Panc1 (cell line): Measurements from ENCODE around the gene PLA1A. TPM values are rescaled to one million over a fixed set of nuclear protein-coding genes. Genes with fewer than 3 reads are reported as not detected.

Source experiments
- ATAC-seq: fragments of 200-7000 bp; cut with Tn5 transposase; 2 replicates; pipeline ENCODE4 v1.9.1; 2020; ENCODE audit warnings: mild to moderate bottlenecking, moderate library complexity
- BruUV-seq: library from RNA; stranded (reverse); fragments of 400-500 nt; replicated peaks from 2 replicates; lab custom pipeline; 2021; lab: Mats Ljungman, UMichigan
- CTCF ChIA-PET: fragments of 300-600 bp; sonication (Branson Sonifier 250); formaldehyde crosslinking; loops from one replicate; lab custom pipeline; 2022; ENCODE audit warnings: antibody characterized with exemption; lab: Charles Lee
- POLR2A ChIA-PET: fragments of 300-600 bp; sonication (Branson Sonifier 250); formaldehyde crosslinking; loops from one replicate; lab custom pipeline; 2022; ENCODE audit warnings: antibody characterized with exemption; lab: Charles Lee
- DNase-seq: peaks from one replicate; pipeline ENCODE4 v3.0.0-alpha.2; 2010; ENCODE audit warnings: low read depth, low spot score
- H3K27ac ChIP-seq: 2 replicates; pipeline ENCODE4 v1.5.1; 2011; ENCODE audit warnings: mild to moderate bottlenecking, low read length, inconsistent platforms
- H3K27me3 ChIP-seq: fragments of 200-500 bp; sonication (Bioruptor generic); 2 replicates; pipeline ENCODE4 v1.6.0; 2014; ENCODE audit warnings: low read length, inconsistent platforms; ENCODE audit not compliant: control insufficient read depth, insufficient read depth
- H3K36me3 ChIP-seq: fragments of 200-500 bp; sonication (Bioruptor generic); 2 replicates; pipeline ENCODE4 v1.5.1; 2014; ENCODE audit warnings: inconsistent platforms, mild to moderate bottlenecking, low read length, moderate library complexity; ENCODE audit not compliant: control insufficient read depth, insufficient read depth
- H3K4me1 ChIP-seq: 2 replicates; pipeline ENCODE4 v1.5.1; 2011; ENCODE audit warnings: inconsistent platforms, mild to moderate bottlenecking, low read length, moderate library complexity; ENCODE audit not compliant: control insufficient read depth, insufficient read depth
- H3K4me3 ChIP-seq, 2 experiments: 2 replicates each; pipeline ENCODE4 v1.5.1; 2011 to 2012; ENCODE audit warnings: low read depth in 2 of 2, low read length in 2 of 2, mild to moderate bottlenecking in 2 of 2, inconsistent platforms in 1 of 2, moderate library complexity in 1 of 2
- H3K9me3 ChIP-seq: fragments of 200-500 bp; sonication (Bioruptor generic); 2 replicates; pipeline ENCODE4 v1.5.1; 2014; ENCODE audit warnings: low read depth, mild to moderate bottlenecking, inconsistent platforms, low read length, moderate library complexity; ENCODE audit not compliant: control insufficient read depth, insufficient read depth
- POLR2AphosphoS5 ChIP-seq: IDR thresholded peaks from 2 replicates; pipeline ENCODE4 v1.6.1; 2012; ENCODE audit warnings: mild to moderate bottlenecking, low read depth, low read length, moderate library complexity
- REST ChIP-seq, 2 experiments: IDR thresholded peaks; 2 replicates each; pipeline ENCODE4 v1.6.1; 2011 to 2012; ENCODE audit warnings: low read depth in 2 of 2, control low read depth in 1 of 2, low read length in 1 of 2, mild to moderate bottlenecking in 1 of 2, moderate library complexity in 1 of 2; ENCODE audit not compliant: insufficient read depth in 1 of 2
- SIN3A ChIP-seq: IDR thresholded peaks from 2 replicates; pipeline ENCODE4 v1.6.1; 2012; ENCODE audit warnings: low read depth, mild to moderate bottlenecking, low read length, moderate library complexity, borderline replicate concordance; ENCODE audit not compliant: insufficient read depth
- TCF7L2 ChIP-seq: IDR thresholded peaks from 2 replicates; pipeline ENCODE4 v1.6.1; 2011; ENCODE audit warnings: mild to moderate bottlenecking, low read depth, low read length, inconsistent platforms
- in situ Hi-C: cut with HindIII; loops from 2 replicates; pipeline ENCODE4 v1.10.0; 2016; ENCODE audit warnings: low sequenced_read_pairs, low pct_unique_long_range_greater_than_20kb
- intact Hi-C: fragments of 100-400 bp; cut with micrococcal nuclease; formaldehyde crosslinking; loops from one replicate; pipeline ENCODE4 v1.10.0; 2022; ENCODE audit not compliant: unreplicated experiment
- total RNA-seq: library from RNA; stranded (reverse); gene quantifications from one replicate; pipeline ENCODE4 v1.2.1, GENCODE V29; 2021; ENCODE audit not compliant: unreplicated experiment
- TF ChIP-seq, protein P1 (sequence below): fragments of 450-650 bp; IDR thresholded peaks from 2 replicates; pipeline ENCODE4 v1.5.1; 2017; ENCODE audit warnings: mild to moderate bottlenecking

The PLA1A gene
- total RNA-seq, 1 experiment from 2014 or later: not detected

DNA sequence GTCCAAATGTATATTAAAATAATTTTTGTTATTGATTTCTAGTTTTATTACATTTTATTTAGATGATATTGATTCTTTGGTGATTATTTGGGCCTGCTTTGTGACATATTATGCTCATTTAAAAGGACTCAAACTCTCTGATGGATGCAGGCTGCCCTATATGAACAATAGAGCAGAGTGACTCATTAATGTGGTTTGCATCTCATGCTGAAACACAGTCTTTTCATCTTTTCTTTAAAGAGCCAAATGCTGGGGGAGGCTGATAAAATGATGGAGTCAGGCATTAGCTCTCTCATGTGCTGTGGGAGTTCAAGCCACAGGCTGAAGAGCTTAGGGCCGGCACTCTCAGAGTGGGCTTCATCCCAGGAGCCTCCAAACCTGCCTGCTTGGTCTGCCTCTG is 7.2 kb downstream of the PLA1A start:
- no peaks in the 10 kb centered on the region for H3K9me3 ChIP-seq
- intact Hi-C loops: no loop called here
- no peaks in the 10 kb centered on the region for H3K4me1 ChIP-seq
- in situ Hi-C loops: no loop called here
- no peak for TF ChIP-seq TCF7L2
- TF ChIP-seq REST (IDR thresholded peaks at IDR 0.05; ENCODE audit: insufficient read depth in 1 of 2, low read depth in 2 of 2, low read length in 1 of 2): no peak
- TF ChIP-seq, protein P1, sequence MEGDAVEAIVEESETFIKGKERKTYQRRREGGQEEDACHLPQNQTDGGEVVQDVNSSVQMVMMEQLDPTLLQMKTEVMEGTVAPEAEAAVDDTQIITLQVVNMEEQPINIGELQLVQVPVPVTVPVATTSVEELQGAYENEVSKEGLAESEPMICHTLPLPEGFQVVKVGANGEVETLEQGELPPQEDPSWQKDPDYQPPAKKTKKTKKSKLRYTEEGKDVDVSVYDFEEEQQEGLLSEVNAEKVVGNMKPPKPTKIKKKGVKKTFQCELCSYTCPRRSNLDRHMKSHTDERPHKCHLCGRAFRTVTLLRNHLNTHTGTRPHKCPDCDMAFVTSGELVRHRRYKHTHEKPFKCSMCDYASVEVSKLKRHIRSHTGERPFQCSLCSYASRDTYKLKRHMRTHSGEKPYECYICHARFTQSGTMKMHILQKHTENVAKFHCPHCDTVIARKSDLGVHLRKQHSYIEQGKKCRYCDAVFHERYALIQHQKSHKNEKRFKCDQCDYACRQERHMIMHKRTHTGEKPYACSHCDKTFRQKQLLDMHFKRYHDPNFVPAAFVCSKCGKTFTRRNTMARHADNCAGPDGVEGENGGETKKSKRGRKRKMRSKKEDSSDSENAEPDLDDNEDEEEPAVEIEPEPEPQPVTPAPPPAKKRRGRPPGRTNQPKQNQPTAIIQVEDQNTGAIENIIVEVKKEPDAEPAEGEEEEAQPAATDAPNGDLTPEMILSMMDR: no peak
- TF ChIP-seq SIN3A: no peak
- TF ChIP-seq POLR2AphosphoS5: no peak
- no TSS peak for BruUV-seq
- POLR2A ChIA-PET: no interaction called here
- H3K27ac ChIP-seq: no peak overlapping the region
- no peak overlapping the region for H3K4me3 ChIP-seq
- CTCF ChIA-PET: no interaction called here
- no peaks in the 10 kb centered on the region for H3K36me3 ChIP-seq
- DNase-seq (no peak), ATAC-seq (no peak)
- H3K27me3 ChIP-seq: peaks cover 8% of the 10 kb centered on the region

GRCh38 chr3:119608405-119609000 is 10.8 kb downstream of the PLA1A start:
- Histone ChIP-seq H3K27me3 (peaks cover 2% of the 10 kb centered on the region), H3K4me3 (no peak overlapping the region), H3K27ac (no peak overlapping the region), H3K36me3 (no peaks in the 10 kb centered on the region), H3K4me1 (no peaks in the 10 kb centered on the region), H3K9me3 (no peaks in the 10 kb centered on the region)
- intact Hi-C loops (no loop called here), in situ Hi-C loops (no loop called here)
- DNase-seq: no peak
- ChIA-PET POLR2A (no interaction called here), CTCF (no interaction called here)
- no peak for ATAC-seq
- BruUV-seq: no TSS peak
- TF ChIP-seq POLR2AphosphoS5 (no peak), TCF7L2 (no peak), REST (IDR thresholded peaks at IDR 0.05; ENCODE audit: insufficient read depth in 1 of 2, low read depth in 2 of 2, low read length in 1 of 2) (no peak), SIN3A (no peak)
- TF ChIP-seq, protein P1: no peak
